Ovary (tissue), 3 donors: ENCODE results near the gene ALX3.

Experiments
- CTCF ChIP-seq, 3 donors: fragments of 450-650 bp in 2 of 3; fragments of 200-600 bp in 1 of 3; IDR thresholded peaks; one replicate each; pipeline versions ENCODE4 v1.5.1 to v1.8.0; 2016 to 2022; ENCODE audit warnings: antibody characterized with exemption in 3 of 3, mild to moderate bottlenecking in 1 of 3
- POLR2A ChIP-seq: fragments of 450-650 bp; IDR thresholded peaks from one replicate; pipeline ENCODE4 v1.6.1; 2017; ENCODE audit warnings: antibody characterized with exemption, mild to moderate bottlenecking, moderate library complexity
- donor health status: DM: no; HTN: no; CAD: no.

- no peak for TF ChIP-seq CTCF (IDR thresholded peaks at IDR 0.05)
- no peak for TF ChIP-seq POLR2A
Observed at GRCh38 chr1:110070671-110071242, at the start of gene ALX3.
